ENCODE measurements around the gene SELENOI. TPM values are rescaled to one million over a fixed set of nuclear protein-coding genes. Genes with fewer than 3 reads are reported as not detected.
A peak's percentile ranks its signal among the peaks of the same experiment; 100 is the strongest.
"Not testable (repeated sequence)": the region's sequence is repeated elsewhere in the genome, so short reads cannot be mapped to it uniquely, and the experiment has no call there.

The SELENOI gene
- total RNA-seq: 17.9 and 22.2 TPM in 2 replicates

GRCh38 chr2:26345545-26346453, at the start of gene SELENOI:
Gene SELENOI (plus strand): TSS chr2:26346143. CDS start chr2:26346233, 90 bp downstream.
- DNase-seq (ENCODE audit: low read depth, low spot score): peak; percentile 97

GRCh38 chr2:26297061-26297460, 48.9 kb upstream of the SELENOI start:
- DNase-seq (ENCODE audit: low read depth, low spot score): no peak

- no peak for DNase-seq (ENCODE audit: low read depth, low spot score)
These were observed 47.7 kb upstream of the SELENOI start for GRCh38 chr2:26298286-26298637.

GRCh38 chr2:26298638-26299393, 47.1 kb upstream of the SELENOI start:
- DNase-seq (ENCODE audit: low read depth, low spot score): no peak

GRCh38 chr2:26299471-26300101, 46.4 kb upstream of the SELENOI start:
- DNase-seq (ENCODE audit: low read depth, low spot score): no peak

GRCh38 chr2:26300234-26300925, 45.6 kb upstream of the SELENOI start:
- DNase-seq (ENCODE audit: low read depth, low spot score): no peak

GRCh38 chr2:26302846-26303245, 43.1 kb upstream of the SELENOI start:
- DNase-seq (ENCODE audit: low read depth, low spot score): no peak

GRCh38 chr2:26305094-26305493, 40.8 kb upstream of the SELENOI start:
- DNase-seq (ENCODE audit: low read depth, low spot score): not testable (repeated sequence)

GRCh38 chr2:26305540-26305939, 40.4 kb upstream of the SELENOI start:
- DNase-seq (ENCODE audit: low read depth, low spot score): no peak

- no peak for DNase-seq (ENCODE audit: low read depth, low spot score)
These were observed 36.0 kb upstream of the SELENOI start for GRCh38 chr2:26309921-26310320.

- no peak for DNase-seq (ENCODE audit: low read depth, low spot score)
These were observed 33.5 kb upstream of the SELENOI start for GRCh38 chr2:26312471-26312870.

GRCh38 chr2:26313446-26313845, 32.5 kb upstream of the SELENOI start:
- DNase-seq (ENCODE audit: low read depth, low spot score): no peak

- DNase-seq (ENCODE audit: low read depth, low spot score): no peak
These were observed 31.7 kb upstream of the SELENOI start for GRCh38 chr2:26314243-26314642.

GRCh38 chr2:26316041-26316440, 29.9 kb upstream of the SELENOI start:
- no peak for DNase-seq (ENCODE audit: low read depth, low spot score)

GRCh38 chr2:26316845-26317244, 29.1 kb upstream of the SELENOI start:
- DNase-seq (ENCODE audit: low read depth, low spot score): no peak

GRCh38 chr2:26317377-26318105, 28.4 kb upstream of the SELENOI start:
- DNase-seq (ENCODE audit: low read depth, low spot score): no peak

- DNase-seq (ENCODE audit: low read depth, low spot score): no peak
These were observed 27.0 kb upstream of the SELENOI start for GRCh38 chr2:26318950-26319349.

GRCh38 chr2:26324479-26324878, 21.5 kb upstream of the SELENOI start:
- DNase-seq (ENCODE audit: low read depth, low spot score): not testable (repeated sequence)

- DNase-seq (ENCODE audit: low read depth, low spot score): no peak
These were observed 21.0 kb upstream of the SELENOI start for GRCh38 chr2:26324903-26325302.

GRCh38 chr2:26325851-26326250, 20.1 kb upstream of the SELENOI start:
- DNase-seq (ENCODE audit: low read depth, low spot score): no peak

- no peak for DNase-seq (ENCODE audit: low read depth, low spot score)
These were observed 19.4 kb upstream of the SELENOI start for GRCh38 chr2:26326514-26326913.

Measured in pulmonary artery endothelial cell (primary cell).